ENCODE results near the gene TBC1D9B.

Gene TBC1D9B

DNA sequence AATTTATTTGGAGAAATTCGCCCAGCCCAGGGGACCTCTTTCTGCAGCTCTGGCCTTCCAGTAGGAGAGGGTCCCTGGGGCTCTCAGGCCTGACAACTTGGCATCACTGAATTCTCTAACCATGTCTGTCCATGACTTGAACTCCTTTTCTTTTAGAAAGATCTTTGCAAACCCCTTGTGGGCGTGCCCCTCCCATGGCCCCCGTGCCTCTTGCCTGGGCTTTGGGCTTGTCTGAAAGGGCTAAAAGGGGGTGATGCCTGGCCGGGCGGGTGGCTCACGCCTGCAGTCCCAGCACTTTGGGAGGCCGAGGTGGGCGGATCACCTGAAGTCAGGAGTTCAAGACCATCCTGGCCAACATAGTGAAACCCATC, 90.2 kb downstream of the TBC1D9B start:
- 92% methylated on average over 5 of the region's 8 CpGs for WGBS
- Histone ChIP-seq H3K36me3 (ENCODE audit: control insufficient read depth in 1 of 2, insufficient read depth in 2 of 2, low read depth in 1 of 2, low read length in 2 of 2) (peaks cover 19 to 30% of the 10 kb centered on the region in 2 experiments), H2BK120ac (ENCODE audit: low read depth, low read length) (peak overlapping the region; percentile 86), H3K9ac (ENCODE audit: low read length) (peak overlapping the region; percentile 69), H3K4me2 (ENCODE audit: low read length, poor library complexity, severe bottlenecking) (peak overlapping the region; percentile 67), H3K4me3 (ENCODE audit: insufficient read depth in 1 of 2, low read depth in 1 of 2, low read length in 2 of 2) (peak overlapping the region in 1 of 2 experiments; percentile 62), H2BK15ac (ENCODE audit: low read depth, poor library complexity, severe bottlenecking) (peak overlapping the region; percentile 54), H3K79me1 (replicated peaks; ENCODE audit: low read length, poor library complexity, severe bottlenecking) (peaks cover 27% of the 10 kb centered on the region), H3K27me3 (ENCODE audit: control insufficient read depth in 1 of 2, insufficient read depth in 1 of 2, low read length in 2 of 2) (no peaks in the 10 kb centered on the region), H4K91ac (ENCODE audit: low read length) (peak overlapping the region; percentile 78), H3K23ac (ENCODE audit: low read length in 2 of 2) (peak overlapping the region in 1 of 2 experiments; percentile 84), H3K4ac (ENCODE audit: low read depth in 1 of 2, low read length in 2 of 2) (peak overlapping the region; percentile 72 to 92), H4K8ac (ENCODE audit: low read length) (peak overlapping the region; percentile 99), H2AFZ (ENCODE audit: low read depth, low read length) (peak overlapping the region; percentile 56), H3K18ac (ENCODE audit: low read depth in 1 of 2, low read length in 2 of 2) (peak overlapping the region; percentile 40 to 88), H2BK5ac (ENCODE audit: low read depth, low read length, poor library complexity, severe bottlenecking) (peak overlapping the region; percentile 36), H3K27ac (ENCODE audit: low read length, poor library complexity, severe bottlenecking) (no peak overlapping the region), H3K9me3 (ENCODE audit: control insufficient read depth, low read length) (no peaks in the 10 kb centered on the region), H3K14ac (ENCODE audit: low read length in 2 of 2) (no peak overlapping the region), H2BK12ac (ENCODE audit: low read length in 2 of 2) (peak overlapping the region; percentile 97 to 99), H3K4me1 (ENCODE audit: control insufficient read depth, insufficient read depth, low read depth, low read length) (peaks cover 37% of the 10 kb centered on the region), H2AK5ac (ENCODE audit: low read length, severe bottlenecking) (peak overlapping the region; percentile 82)
- no peak for DNase-seq

DNA sequence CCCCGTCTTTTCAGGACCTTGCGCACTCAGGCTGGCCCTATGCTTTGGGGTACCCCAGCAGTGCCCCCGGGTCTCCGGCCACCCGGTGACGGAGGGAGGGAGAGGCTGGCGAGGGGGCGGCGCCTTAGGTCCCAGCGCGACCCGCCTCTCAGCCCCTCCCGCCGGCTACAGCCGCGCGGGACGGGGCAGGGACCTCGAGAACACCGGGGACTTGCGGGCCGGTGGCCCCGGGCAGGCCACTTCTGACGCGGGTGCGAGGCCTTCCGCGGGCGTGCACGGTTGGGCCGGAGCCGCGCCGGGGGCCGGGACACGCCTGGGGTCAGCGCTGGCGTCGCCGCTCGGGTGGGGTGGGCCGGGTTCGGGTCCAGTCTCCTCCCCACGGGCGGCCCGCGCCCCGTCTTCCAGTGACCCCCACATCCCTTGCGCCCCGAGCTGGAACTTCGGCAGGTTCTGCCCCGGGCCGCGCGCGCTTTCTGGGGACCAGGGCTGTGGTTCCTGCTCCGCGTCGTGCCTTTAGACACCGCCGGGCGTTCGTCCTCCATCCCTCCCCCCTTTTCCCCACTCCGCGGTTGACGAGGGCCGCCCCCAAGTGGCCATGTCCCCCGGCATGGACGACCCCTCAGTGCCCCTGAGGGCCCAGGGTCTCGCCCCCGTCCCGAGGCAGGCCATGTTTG, 90.8 kb downstream of the TBC1D9B start:
- Histone ChIP-seq H3K14ac (ENCODE audit: low read length in 2 of 2) (peak overlapping the region in 1 of 2 experiments; percentile 58), H3K4ac (ENCODE audit: low read depth in 1 of 2, low read length in 2 of 2) (peak overlapping the region in 1 of 2 experiments; percentile 92), H4K8ac (ENCODE audit: low read length) (peak overlapping the region; percentile 99), H3K4me2 (ENCODE audit: low read length, poor library complexity, severe bottlenecking) (peak overlapping the region; percentile 67), H3K9me3 (ENCODE audit: control insufficient read depth, low read length) (no peaks in the 10 kb centered on the region), H3K79me1 (replicated peaks; ENCODE audit: low read length, poor library complexity, severe bottlenecking) (peaks cover 32% of the 10 kb centered on the region), H2BK15ac (ENCODE audit: low read depth, poor library complexity, severe bottlenecking) (peak overlapping the region; percentile 54), H3K4me3 (ENCODE audit: insufficient read depth in 1 of 2, low read depth in 1 of 2, low read length in 2 of 2) (peak overlapping the region; percentile 44 to 62), H3K9ac (ENCODE audit: low read length) (peak overlapping the region; percentile 69), H4K91ac (ENCODE audit: low read length) (peak overlapping the region; percentile 64), H2AFZ (ENCODE audit: low read depth, low read length) (peak overlapping the region; percentile 56), H2BK12ac (ENCODE audit: low read length in 2 of 2) (peak overlapping the region; percentile 97 to 99), H2BK120ac (ENCODE audit: low read depth, low read length) (peak overlapping the region; percentile 86), H3K4me1 (ENCODE audit: control insufficient read depth, insufficient read depth, low read depth, low read length) (peaks cover 36% of the 10 kb centered on the region), H2BK5ac (ENCODE audit: low read depth, low read length, poor library complexity, severe bottlenecking) (no peak overlapping the region), H3K18ac (ENCODE audit: low read depth in 1 of 2, low read length in 2 of 2) (peak overlapping the region; percentile 40 to 88), H3K23ac (ENCODE audit: low read length in 2 of 2) (peak overlapping the region in 1 of 2 experiments; percentile 84), H3K36me3 (ENCODE audit: control insufficient read depth in 1 of 2, insufficient read depth in 2 of 2, low read depth in 1 of 2, low read length in 2 of 2) (peaks cover 23 to 30% of the 10 kb centered on the region in 2 experiments), H3K27ac (ENCODE audit: low read length, poor library complexity, severe bottlenecking) (no peak overlapping the region), H2AK5ac (ENCODE audit: low read length, severe bottlenecking) (peak overlapping the region; percentile 82), H3K27me3 (ENCODE audit: control insufficient read depth in 1 of 2, insufficient read depth in 1 of 2, low read length in 2 of 2) (no peaks in the 10 kb centered on the region)
- WGBS: 10% methylated on average over 70 of the region's 72 CpGs
- DNase-seq: no peak

DNA sequence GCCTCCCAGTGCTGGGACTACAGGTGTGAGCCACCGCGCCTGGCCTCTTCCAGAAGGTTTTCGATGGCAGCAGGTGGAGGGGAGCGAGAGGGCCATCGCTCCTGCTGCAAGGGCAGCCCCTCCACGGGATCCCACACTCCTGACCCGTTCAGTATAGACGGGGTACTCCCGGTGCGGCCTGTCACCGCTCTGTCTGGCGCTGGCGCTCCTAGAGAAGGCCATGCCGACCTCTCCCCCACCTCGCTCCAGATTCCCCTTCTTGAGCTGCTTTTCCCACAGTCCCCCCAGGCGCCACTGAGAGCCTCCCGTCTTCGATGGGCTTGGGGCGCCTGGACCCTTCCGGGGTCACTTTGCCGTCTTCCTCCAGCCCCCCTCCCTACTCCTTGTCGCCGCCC, 91.3 kb downstream of the TBC1D9B start:
- Histone ChIP-seq H3K14ac (ENCODE audit: low read length in 2 of 2) (no peak overlapping the region), H3K4me1 (ENCODE audit: control insufficient read depth, insufficient read depth, low read depth, low read length) (peaks cover 36% of the 10 kb centered on the region), H3K9ac (ENCODE audit: low read length) (peak overlapping the region; percentile 69), H3K9me3 (ENCODE audit: control insufficient read depth, low read length) (no peaks in the 10 kb centered on the region), H3K4ac (ENCODE audit: low read depth in 1 of 2, low read length in 2 of 2) (peak overlapping the region; percentile 15 to 92), H3K27me3 (ENCODE audit: control insufficient read depth in 1 of 2, insufficient read depth in 1 of 2, low read length in 2 of 2) (no peaks in the 10 kb centered on the region), H3K79me1 (replicated peaks; ENCODE audit: low read length, poor library complexity, severe bottlenecking) (peaks cover 34% of the 10 kb centered on the region), H3K18ac (ENCODE audit: low read depth in 1 of 2, low read length in 2 of 2) (peak overlapping the region; percentile 40 to 88), H4K8ac (ENCODE audit: low read length) (peak overlapping the region; percentile 74), H3K4me2 (ENCODE audit: low read length, poor library complexity, severe bottlenecking) (peak overlapping the region; percentile 67), H2BK5ac (ENCODE audit: low read depth, low read length, poor library complexity, severe bottlenecking) (no peak overlapping the region), H2BK15ac (ENCODE audit: low read depth, poor library complexity, severe bottlenecking) (peak overlapping the region; percentile 39), H3K23ac (ENCODE audit: low read length in 2 of 2) (no peak overlapping the region), H2AFZ (ENCODE audit: low read depth, low read length) (peak overlapping the region; percentile 56), H2AK5ac (ENCODE audit: low read length, severe bottlenecking) (peak overlapping the region; percentile 3), H3K27ac (ENCODE audit: low read length, poor library complexity, severe bottlenecking) (no peak overlapping the region), H2BK12ac (ENCODE audit: low read length in 2 of 2) (peak overlapping the region in 1 of 2 experiments; percentile 64), H2BK120ac (ENCODE audit: low read depth, low read length) (peak overlapping the region; percentile 86), H4K91ac (ENCODE audit: low read length) (peak overlapping the region; percentile 64), H3K36me3 (ENCODE audit: control insufficient read depth in 1 of 2, insufficient read depth in 2 of 2, low read depth in 1 of 2, low read length in 2 of 2) (peaks cover 28 to 30% of the 10 kb centered on the region in 2 experiments), H3K4me3 (ENCODE audit: insufficient read depth in 1 of 2, low read depth in 1 of 2, low read length in 2 of 2) (peak overlapping the region in 1 of 2 experiments; percentile 44)
- DNase-seq: no peak
- WGBS: 63% methylated on average over 22 of the region's 23 CpGs

DNA sequence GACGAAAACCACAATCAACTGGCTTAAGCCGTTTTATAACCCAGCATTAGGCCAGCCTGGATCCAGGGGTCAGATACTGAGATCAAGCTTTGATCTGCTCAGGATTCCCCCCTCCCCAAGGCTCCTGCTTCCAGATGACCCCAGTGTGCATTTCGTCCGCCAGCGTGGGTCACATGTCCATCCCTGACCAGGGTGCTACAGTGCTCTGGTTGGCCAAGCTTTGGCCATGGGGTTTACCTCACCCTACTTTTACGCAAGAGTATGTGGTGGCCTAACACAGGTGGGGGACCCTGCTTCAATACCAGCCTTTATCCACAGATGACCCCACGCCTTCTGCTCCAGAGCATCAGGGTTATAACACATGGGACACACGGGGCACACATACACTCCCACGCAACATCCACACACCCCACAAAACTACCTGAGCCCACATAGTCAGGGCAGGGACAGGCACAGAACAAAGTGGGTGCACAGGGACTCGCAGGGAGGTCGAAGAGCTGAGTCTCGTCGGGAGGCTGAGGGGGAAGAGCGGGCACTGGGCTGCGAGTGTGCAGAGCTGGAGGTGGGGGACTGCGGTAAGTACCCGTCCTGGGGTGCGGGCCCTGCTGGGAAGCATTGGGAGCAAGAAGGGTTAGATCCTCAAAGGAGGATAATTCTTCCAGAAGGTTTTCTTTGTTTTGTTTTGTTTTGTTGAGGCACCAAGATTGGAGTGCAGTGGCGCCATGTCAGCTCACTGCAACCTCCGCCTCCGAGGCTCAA, 92.0 kb downstream of the TBC1D9B start:
- Histone ChIP-seq H2BK120ac (ENCODE audit: low read depth, low read length) (no peak overlapping the region), H2BK15ac (ENCODE audit: low read depth, poor library complexity, severe bottlenecking) (no peak overlapping the region), H2BK12ac (ENCODE audit: low read length in 2 of 2) (no peak overlapping the region), H4K91ac (ENCODE audit: low read length) (peak overlapping the region; percentile 10), H3K4ac (ENCODE audit: low read depth in 1 of 2, low read length in 2 of 2) (no peak overlapping the region), H3K18ac (ENCODE audit: low read depth in 1 of 2, low read length in 2 of 2) (no peak overlapping the region), H3K79me1 (replicated peaks; ENCODE audit: low read length, poor library complexity, severe bottlenecking) (peaks cover 39% of the 10 kb centered on the region), H3K36me3 (ENCODE audit: control insufficient read depth in 1 of 2, insufficient read depth in 2 of 2, low read depth in 1 of 2, low read length in 2 of 2) (peaks cover 31 to 33% of the 10 kb centered on the region in 2 experiments), H3K9me3 (ENCODE audit: control insufficient read depth, low read length) (no peaks in the 10 kb centered on the region), H3K27ac (ENCODE audit: low read length, poor library complexity, severe bottlenecking) (no peak overlapping the region), H3K9ac (ENCODE audit: low read length) (no peak overlapping the region), H4K8ac (ENCODE audit: low read length) (no peak overlapping the region), H3K23ac (ENCODE audit: low read length in 2 of 2) (no peak overlapping the region), H3K14ac (ENCODE audit: low read length in 2 of 2) (no peak overlapping the region), H2AK5ac (ENCODE audit: low read length, severe bottlenecking) (peak overlapping the region; percentile 24), H3K27me3 (ENCODE audit: control insufficient read depth in 1 of 2, insufficient read depth in 1 of 2, low read length in 2 of 2) (no peaks in the 10 kb centered on the region), H2BK5ac (ENCODE audit: low read depth, low read length, poor library complexity, severe bottlenecking) (no peak overlapping the region), H3K4me3 (ENCODE audit: insufficient read depth in 1 of 2, low read depth in 1 of 2, low read length in 2 of 2) (no peak overlapping the region), H2AFZ (ENCODE audit: low read depth, low read length) (no peak overlapping the region), H3K4me1 (ENCODE audit: control insufficient read depth, insufficient read depth, low read depth, low read length) (peaks cover 36% of the 10 kb centered on the region), H3K4me2 (ENCODE audit: low read length, poor library complexity, severe bottlenecking) (no peak overlapping the region)
- no peak for DNase-seq
- 96% methylated on average over 21 of the region's 21 CpGs for WGBS
